ENCODE data around the gene RAPGEF1. TPM values are rescaled to one million over a fixed set of nuclear protein-coding genes. Genes with fewer than 3 reads are reported as not detected.
"Not testable (repeated sequence)": the region's sequence is repeated elsewhere in the genome, so short reads cannot be mapped to it uniquely, and the experiment has no call there.

The RAPGEF1 gene
- total RNA-seq, 3 donors from 2014 or later, result 67.1 to 103 (median 84.2) TPM

GRCh38 chr9:131668057-131668438, 71.8 kb downstream of the RAPGEF1 start:
- no peak for DNase-seq
- Histone ChIP-seq H3K4me1 (ENCODE audit: low read depth) (peaks cover 25% of the 10 kb centered on the region), H3K4me3 (no peak overlapping the region), H3K36me3 (ENCODE audit: low read depth) (no peaks in the 10 kb centered on the region), H3K9me3 (no peaks in the 10 kb centered on the region)
- TF ChIP-seq, protein P1, sequence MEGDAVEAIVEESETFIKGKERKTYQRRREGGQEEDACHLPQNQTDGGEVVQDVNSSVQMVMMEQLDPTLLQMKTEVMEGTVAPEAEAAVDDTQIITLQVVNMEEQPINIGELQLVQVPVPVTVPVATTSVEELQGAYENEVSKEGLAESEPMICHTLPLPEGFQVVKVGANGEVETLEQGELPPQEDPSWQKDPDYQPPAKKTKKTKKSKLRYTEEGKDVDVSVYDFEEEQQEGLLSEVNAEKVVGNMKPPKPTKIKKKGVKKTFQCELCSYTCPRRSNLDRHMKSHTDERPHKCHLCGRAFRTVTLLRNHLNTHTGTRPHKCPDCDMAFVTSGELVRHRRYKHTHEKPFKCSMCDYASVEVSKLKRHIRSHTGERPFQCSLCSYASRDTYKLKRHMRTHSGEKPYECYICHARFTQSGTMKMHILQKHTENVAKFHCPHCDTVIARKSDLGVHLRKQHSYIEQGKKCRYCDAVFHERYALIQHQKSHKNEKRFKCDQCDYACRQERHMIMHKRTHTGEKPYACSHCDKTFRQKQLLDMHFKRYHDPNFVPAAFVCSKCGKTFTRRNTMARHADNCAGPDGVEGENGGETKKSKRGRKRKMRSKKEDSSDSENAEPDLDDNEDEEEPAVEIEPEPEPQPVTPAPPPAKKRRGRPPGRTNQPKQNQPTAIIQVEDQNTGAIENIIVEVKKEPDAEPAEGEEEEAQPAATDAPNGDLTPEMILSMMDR (IDR thresholded peaks at IDR 0.05), result no peak
- intact Hi-C loops (cut with DNase I, micrococcal nuclease), result no loop called here
- ATAC-seq, result no peak

GRCh38 chr9:131667576-131667975, 72.3 kb downstream of the RAPGEF1 start:
- no peak for DNase-seq
- intact Hi-C loops (cut with DNase I, micrococcal nuclease), result no loop called here
- ATAC-seq, result peak; percentile 42

GRCh38 chr9:131666774-131667173, 73.1 kb downstream of the RAPGEF1 start:
- TF ChIP-seq, protein P1 (IDR thresholded peaks at IDR 0.05), result no peak
- intact Hi-C loops (cut with DNase I, micrococcal nuclease), result no loop called here
- H3K4me1 ChIP-seq (ENCODE audit: low read depth), result peaks cover 19% of the 10 kb centered on the region

More at GRCh38 chr9:131667576-131667975, 72.3 kb downstream of the RAPGEF1 start:
- Histone ChIP-seq H3K9me3 (no peaks in the 10 kb centered on the region), H3K36me3 (ENCODE audit: low read depth) (no peaks in the 10 kb centered on the region), H3K4me3 (no peak overlapping the region), H3K4me1 (ENCODE audit: low read depth) (peaks cover 20% of the 10 kb centered on the region)
- TF ChIP-seq, protein P1 (IDR thresholded peaks at IDR 0.05), result no peak

GRCh38 chr9:131666029-131666428, 73.8 kb downstream of the RAPGEF1 start:
- H3K9me3 ChIP-seq, result no peaks in the 10 kb centered on the region
- DNase-seq, result no peak
- TF ChIP-seq, protein P1 (IDR thresholded peaks at IDR 0.05), result no peak
- ATAC-seq, result no peak
- H3K36me3 ChIP-seq (ENCODE audit: low read depth), result no peaks in the 10 kb centered on the region
- intact Hi-C loops (cut with DNase I, micrococcal nuclease), result no loop called here
- H3K4me1 ChIP-seq (ENCODE audit: low read depth), result peaks cover 19% of the 10 kb centered on the region
- no peak overlapping the region for H3K4me3 ChIP-seq

More at GRCh38 chr9:131666774-131667173, 73.1 kb downstream of the RAPGEF1 start:
- Histone ChIP-seq H3K9me3 (no peaks in the 10 kb centered on the region), H3K36me3 (ENCODE audit: low read depth) (no peaks in the 10 kb centered on the region), H3K4me3 (no peak overlapping the region)
- DNase-seq (no peak), ATAC-seq (no peak)

- Histone ChIP-seq H3K9me3 (no peaks in the 10 kb centered on the region), H3K36me3 (ENCODE audit: low read depth) (no peaks in the 10 kb centered on the region), H3K4me1 (ENCODE audit: low read depth) (peaks cover 11% of the 10 kb centered on the region), H3K4me3 (no peak overlapping the region)
- intact Hi-C loops (cut with DNase I, micrococcal nuclease), result no loop called here
- ATAC-seq (no peak), DNase-seq (no peak)
- TF ChIP-seq, protein P1 (IDR thresholded peaks at IDR 0.05), result no peak
These were observed 76.6 kb downstream of the RAPGEF1 start for GRCh38 chr9:131663288-131663687.

GRCh38 chr9:131662289-131662621, 77.6 kb downstream of the RAPGEF1 start:
- intact Hi-C loops (cut with DNase I, micrococcal nuclease), result not testable (repeated sequence)

More at GRCh38 chr9:131662289-131662621, 77.6 kb downstream of the RAPGEF1 start:
- H3K4me1 ChIP-seq (ENCODE audit: low read depth), result peaks cover 19% of the 10 kb centered on the region
- H3K9me3 ChIP-seq; DNase-seq; H3K4me3 ChIP-seq; H3K36me3 ChIP-seq (ENCODE audit: low read depth); ATAC-seq: not testable (repeated sequence)

All from mucosa of descending colon (tissue), 3 donors.